Nephron (organoid): Measurements from ENCODE around the gene GXYLT1.
A peak's percentile ranks its signal among the peaks of the same experiment; 100 is the strongest.

ENCODE experiments used
- H3K27ac Mint-ChIP-seq, 3 experiments: 2 replicates each; pipeline ENCODE4 v1.8.0; 2020; ENCODE audit warnings: mixed read lengths in 3 of 3, mild to moderate bottlenecking in 2 of 3, moderate library complexity in 1 of 3
- H3K27me3 Mint-ChIP-seq: 2 replicates; pipeline ENCODE4 v1.8.0; 2021; ENCODE audit warnings: low read depth, mild to moderate bottlenecking, moderate library complexity, mixed read lengths
- H3K36me3 Mint-ChIP-seq: 2 replicates; pipeline ENCODE4 v1.8.0; 2020; ENCODE audit warnings: low read depth, mixed read lengths
- H3K4me1 Mint-ChIP-seq: 2 replicates; pipeline ENCODE4 v1.8.0; 2020; ENCODE audit warnings: mixed read lengths
- H3K4me3 Mint-ChIP-seq, 3 experiments: 2 replicates each; pipeline ENCODE4 v1.8.0; 2020; ENCODE audit warnings: mild to moderate bottlenecking in 3 of 3, mixed read lengths in 3 of 3, moderate library complexity in 2 of 3
- H3K9me3 Mint-ChIP-seq: 2 replicates; pipeline ENCODE4 v1.8.0; 2020; ENCODE audit warnings: mixed read lengths
- TF ChIP-seq, protein P1 (sequence below), 3 experiments: fragments of 200-600 bp; sonication (generic); IDR thresholded peaks; one replicate each; pipeline ENCODE4 v1.5.0; 2021; ENCODE audit warnings: antibody characterized with exemption in 3 of 3; ENCODE audit not compliant: unreplicated experiment in 3 of 3

Gene GXYLT1

DNA sequence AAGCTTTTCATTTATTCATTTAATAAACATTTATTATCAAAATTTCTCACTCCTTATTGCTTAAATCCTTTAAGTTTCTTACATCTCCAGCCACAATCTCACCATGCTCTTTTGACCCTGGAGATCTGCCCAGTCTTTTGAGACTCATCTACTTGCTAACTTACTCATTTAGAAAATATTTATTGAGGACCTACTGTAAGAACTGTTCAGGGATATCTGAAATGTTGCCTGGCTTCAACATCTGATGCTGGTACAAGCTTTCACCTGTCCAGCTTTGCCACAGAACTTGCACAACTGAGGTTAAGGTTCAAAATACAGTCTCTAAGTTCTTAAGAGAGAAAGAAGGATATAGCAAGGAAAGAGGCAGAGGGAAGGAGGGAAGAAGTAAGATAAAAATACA, 17.5 kb upstream of the GXYLT1 start:
- Mint-ChIP-seq H3K9me3 (no peaks in the 10 kb centered on the region), H3K36me3 (peaks cover 36% of the 10 kb centered on the region)

GRCh38 chr12:42161529-42161928, 16.9 kb upstream of the GXYLT1 start:
- no peak overlapping the region for H3K27ac Mint-ChIP-seq
- H3K4me1 Mint-ChIP-seq = peaks cover 17% of the 10 kb centered on the region
- no peaks in the 10 kb centered on the region for H3K27me3 Mint-ChIP-seq
- no peak overlapping the region for H3K4me3 Mint-ChIP-seq
- peaks cover 35% of the 10 kb centered on the region for H3K36me3 Mint-ChIP-seq
- no peaks in the 10 kb centered on the region for H3K9me3 Mint-ChIP-seq
- TF ChIP-seq, protein P1, sequence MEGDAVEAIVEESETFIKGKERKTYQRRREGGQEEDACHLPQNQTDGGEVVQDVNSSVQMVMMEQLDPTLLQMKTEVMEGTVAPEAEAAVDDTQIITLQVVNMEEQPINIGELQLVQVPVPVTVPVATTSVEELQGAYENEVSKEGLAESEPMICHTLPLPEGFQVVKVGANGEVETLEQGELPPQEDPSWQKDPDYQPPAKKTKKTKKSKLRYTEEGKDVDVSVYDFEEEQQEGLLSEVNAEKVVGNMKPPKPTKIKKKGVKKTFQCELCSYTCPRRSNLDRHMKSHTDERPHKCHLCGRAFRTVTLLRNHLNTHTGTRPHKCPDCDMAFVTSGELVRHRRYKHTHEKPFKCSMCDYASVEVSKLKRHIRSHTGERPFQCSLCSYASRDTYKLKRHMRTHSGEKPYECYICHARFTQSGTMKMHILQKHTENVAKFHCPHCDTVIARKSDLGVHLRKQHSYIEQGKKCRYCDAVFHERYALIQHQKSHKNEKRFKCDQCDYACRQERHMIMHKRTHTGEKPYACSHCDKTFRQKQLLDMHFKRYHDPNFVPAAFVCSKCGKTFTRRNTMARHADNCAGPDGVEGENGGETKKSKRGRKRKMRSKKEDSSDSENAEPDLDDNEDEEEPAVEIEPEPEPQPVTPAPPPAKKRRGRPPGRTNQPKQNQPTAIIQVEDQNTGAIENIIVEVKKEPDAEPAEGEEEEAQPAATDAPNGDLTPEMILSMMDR (IDR thresholded peaks at IDR 0.05; ENCODE audit: unreplicated experiment in 3 of 3) = no peak

More for the DNA sequence above, 17.5 kb upstream of the GXYLT1 start:
- Mint-ChIP-seq H3K27me3 (no peaks in the 10 kb centered on the region), H3K27ac (no peak overlapping the region), H3K4me3 (no peak overlapping the region), H3K4me1 (peaks cover 17% of the 10 kb centered on the region)
- TF ChIP-seq, protein P1 (IDR thresholded peaks at IDR 0.05; ENCODE audit: unreplicated experiment in 3 of 3) = no peak

DNA sequence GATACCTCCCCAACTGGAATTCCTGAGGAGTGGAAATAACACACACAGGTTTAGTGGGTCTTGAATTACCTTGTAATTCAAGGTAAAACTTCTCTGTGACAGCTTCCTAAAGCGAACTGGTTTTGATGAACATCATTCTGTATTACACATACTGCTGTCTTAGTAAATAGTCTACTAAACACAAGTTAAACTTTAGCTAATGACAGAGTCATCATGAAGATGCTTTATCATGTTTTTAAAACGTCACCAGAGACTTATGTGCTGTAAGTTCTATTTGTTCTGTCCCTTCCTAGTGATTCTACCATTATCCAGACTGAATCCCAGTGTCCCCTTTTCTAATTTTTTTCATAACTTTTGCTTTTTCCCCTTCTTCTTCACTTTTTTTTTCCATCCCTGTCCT, 11.6 kb upstream of the GXYLT1 start:
- Mint-ChIP-seq H3K27ac (peak overlapping the region in 2 of 3 experiments; percentile 17 to 59), H3K36me3 (peaks cover 16% of the 10 kb centered on the region), H3K27me3 (no peaks in the 10 kb centered on the region), H3K4me1 (no peaks in the 10 kb centered on the region), H3K4me3 (no peak overlapping the region), H3K9me3 (no peaks in the 10 kb centered on the region)
- TF ChIP-seq, protein P1 (IDR thresholded peaks at IDR 0.05; ENCODE audit: unreplicated experiment in 3 of 3) = no peak

DNA sequence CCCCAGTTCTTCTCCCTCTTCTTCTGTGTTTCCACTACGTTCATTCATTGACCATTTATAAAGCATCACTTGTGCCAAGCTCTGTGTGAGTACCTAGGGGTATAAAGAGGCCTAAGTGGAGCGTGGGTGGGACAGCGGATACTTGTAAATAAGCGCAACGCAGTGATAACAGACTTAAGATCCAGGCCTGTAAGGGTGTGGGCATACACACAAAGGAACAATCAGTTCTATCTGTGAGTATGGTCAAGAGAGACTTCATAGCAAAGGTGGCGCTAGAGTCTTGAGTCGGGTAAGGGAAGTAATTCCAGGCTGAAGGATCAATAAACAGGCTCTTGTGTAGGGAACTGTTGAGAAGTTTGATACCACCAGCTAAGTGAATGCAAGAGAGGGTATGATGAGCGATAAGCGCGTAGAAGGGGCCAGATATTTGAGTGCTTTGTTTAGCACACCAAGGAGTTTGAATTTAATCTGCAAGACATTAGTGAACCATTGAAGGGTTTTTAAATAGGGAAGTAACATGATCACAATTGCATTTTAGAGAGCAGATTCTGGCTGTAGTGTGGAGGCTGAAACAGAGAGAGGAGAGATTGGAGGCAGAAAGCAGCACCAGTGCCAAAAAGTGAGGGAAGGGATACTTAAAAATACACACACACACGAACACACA, 1.0 kb upstream of the GXYLT1 start:
- H3K36me3 Mint-ChIP-seq = no peaks in the 10 kb centered on the region
- TF ChIP-seq, protein P1 (IDR thresholded peaks at IDR 0.05; ENCODE audit: unreplicated experiment in 3 of 3) = no peak
- H3K4me3 Mint-ChIP-seq = peak overlapping the region; percentile 77 to 82 (median 78)
- no peaks in the 10 kb centered on the region for H3K27me3 Mint-ChIP-seq
- no peaks in the 10 kb centered on the region for H3K9me3 Mint-ChIP-seq
- H3K4me1 Mint-ChIP-seq = peaks cover 20% of the 10 kb centered on the region
- peak overlapping the region; percentile 26 to 88 (median 54) for H3K27ac Mint-ChIP-seq

- Mint-ChIP-seq H3K4me1 (peaks cover 20% of the 10 kb centered on the region), H3K36me3 (no peaks in the 10 kb centered on the region), H3K27ac (peak overlapping the region; percentile 26 to 88 (median 54)), H3K27me3 (no peaks in the 10 kb centered on the region), H3K9me3 (no peaks in the 10 kb centered on the region), H3K4me3 (peak overlapping the region; percentile 77 to 82 (median 78))
- TF ChIP-seq, protein P1 (IDR thresholded peaks at IDR 0.05; ENCODE audit: unreplicated experiment in 3 of 3) = no peak
These were observed 499 bp upstream of the GXYLT1 start for GRCh38 chr12:42145197-42145549.

GRCh38 chr12:42144158-42144407, 591 bp downstream of the GXYLT1 start:
- TF ChIP-seq, protein P1 (IDR thresholded peaks at IDR 0.05; ENCODE audit: unreplicated experiment in 3 of 3) = no peak
- peaks cover 20% of the 10 kb centered on the region for H3K4me1 Mint-ChIP-seq
- peak overlapping the region; percentile 97 to 98 (median 98) for H3K4me3 Mint-ChIP-seq
- no peaks in the 10 kb centered on the region for H3K27me3 Mint-ChIP-seq
- H3K9me3 Mint-ChIP-seq = no peaks in the 10 kb centered on the region
- peak overlapping the region; percentile 12 to 77 (median 39) for H3K27ac Mint-ChIP-seq
- no peaks in the 10 kb centered on the region for H3K36me3 Mint-ChIP-seq
